ENCODE data around the gene MRGPRF.
A peak's percentile ranks its signal among the peaks of the same experiment; 100 is the strongest.

MRGPRF gene

GRCh38 chr11:69008737-69009440 lies 4.2 kb downstream of the MRGPRF start:
- H3K4me3 ChIP-seq (ENCODE audit: control insufficient read depth, low read depth, low read length) = no peak overlapping the region
- peak; percentile 98 for DNase-seq (ENCODE audit: low read depth)
- no peak for TF ChIP-seq CTCF (conservative IDR thresholded peaks at IDR 0.05; ENCODE audit: control insufficient read depth, insufficient read depth, low read depth, low read length)

GRCh38 chr11:69007975-69008381 lies 5.1 kb downstream of the MRGPRF start:
- peak; percentile 70 for DNase-seq (ENCODE audit: low read depth)
- TF ChIP-seq CTCF (conservative IDR thresholded peaks at IDR 0.05; ENCODE audit: control insufficient read depth, insufficient read depth, low read depth, low read length) = no peak
- no peak overlapping the region for H3K4me3 ChIP-seq (ENCODE audit: control insufficient read depth, low read depth, low read length)

GRCh38 chr11:69006816-69007215 lies 6.2 kb downstream of the MRGPRF start:
- no peak for TF ChIP-seq CTCF (conservative IDR thresholded peaks at IDR 0.05; ENCODE audit: control insufficient read depth, insufficient read depth, low read depth, low read length)
- DNase-seq (ENCODE audit: low read depth) = no peak
- H3K4me3 ChIP-seq (ENCODE audit: control insufficient read depth, low read depth, low read length) = no peak overlapping the region

- no peak for DNase-seq (ENCODE audit: low read depth)
- no peak overlapping the region for H3K4me3 ChIP-seq (ENCODE audit: control insufficient read depth, low read depth, low read length)
- TF ChIP-seq CTCF (conservative IDR thresholded peaks at IDR 0.05; ENCODE audit: control insufficient read depth, insufficient read depth, low read depth, low read length) = no peak
Measured at GRCh38 chr11:69005631-69006368, 7.2 kb downstream of the MRGPRF start.

GRCh38 chr11:69005183-69005630 lies 7.8 kb downstream of the MRGPRF start:
- no peak overlapping the region for H3K4me3 ChIP-seq (ENCODE audit: control insufficient read depth, low read depth, low read length)
- no peak for TF ChIP-seq CTCF (conservative IDR thresholded peaks at IDR 0.05; ENCODE audit: control insufficient read depth, insufficient read depth, low read depth, low read length)
- DNase-seq (ENCODE audit: low read depth) = no peak

GRCh38 chr11:69004411-69005182 lies 8.4 kb downstream of the MRGPRF start:
- H3K4me3 ChIP-seq (ENCODE audit: control insufficient read depth, low read depth, low read length) = no peak overlapping the region
- no peak for TF ChIP-seq CTCF (conservative IDR thresholded peaks at IDR 0.05; ENCODE audit: control insufficient read depth, insufficient read depth, low read depth, low read length)
- no peak for DNase-seq (ENCODE audit: low read depth)
